Measurements from ENCODE around the gene BICDL1.

- TF ChIP-seq CTCF (IDR thresholded peaks at IDR 0.05), result no peak
- TF ChIP-seq RAD21 (IDR thresholded peaks at IDR 0.05; ENCODE audit: low read length), result no peak
- no peak for TF ChIP-seq EZH2phosphoT487 (IDR thresholded peaks at IDR 0.05; ENCODE audit: borderline replicate concordance, low read depth)
- TF ChIP-seq MAX (IDR thresholded peaks at IDR 0.05; ENCODE audit: low read depth), result no peak
- TF ChIP-seq YY1 (IDR thresholded peaks at IDR 0.05; ENCODE audit: low read depth), result no peak
- TF ChIP-seq GATA2 (CRISPR knock-in tag; IDR thresholded peaks at IDR 0.05), result no peak
These were observed 153.3 kb downstream of the BICDL1 start for GRCh38 chr12:120142231-120142877.
